Stimulated activated CD4-positive, alpha-beta T cell treated with anti-CD3 and anti-CD28 coated beads, Interleukin-1b, Interleukin-23, amount 100 ng/mL, for 1 hour (primary cell): Measurements from ENCODE around the gene ZDHHC14.
A peak's percentile ranks its signal among the peaks of the same experiment; 100 is the strongest.

Source experiments
- DNase-seq, 2 donors: peaks; one replicate each; pipeline ENCODE4 v3.0.0-alpha.2; 2020; ENCODE audit warnings: low read depth in 2 of 2

Gene ZDHHC14

DNA sequence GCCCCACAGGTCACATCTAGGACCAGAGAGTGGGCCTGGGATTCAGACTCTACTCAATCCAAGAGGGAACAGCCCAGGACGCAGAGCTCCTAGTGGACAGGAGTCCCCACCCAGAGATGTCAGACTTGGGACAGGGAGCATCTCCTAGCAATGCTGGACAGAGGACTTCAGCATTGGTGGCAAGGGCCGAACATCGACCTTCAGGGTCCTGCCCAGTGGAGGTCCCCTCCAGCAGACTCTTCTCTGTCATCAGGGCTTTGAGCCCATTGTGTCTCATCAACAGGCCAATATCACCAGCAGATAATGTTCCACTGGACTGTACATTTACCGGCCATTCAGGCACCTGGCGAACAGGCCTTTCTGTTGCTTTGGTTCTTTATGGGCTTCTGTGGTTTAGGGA lies 282.3 kb downstream of the ZDHHC14 start:
- DNase-seq: no peak

DNA sequence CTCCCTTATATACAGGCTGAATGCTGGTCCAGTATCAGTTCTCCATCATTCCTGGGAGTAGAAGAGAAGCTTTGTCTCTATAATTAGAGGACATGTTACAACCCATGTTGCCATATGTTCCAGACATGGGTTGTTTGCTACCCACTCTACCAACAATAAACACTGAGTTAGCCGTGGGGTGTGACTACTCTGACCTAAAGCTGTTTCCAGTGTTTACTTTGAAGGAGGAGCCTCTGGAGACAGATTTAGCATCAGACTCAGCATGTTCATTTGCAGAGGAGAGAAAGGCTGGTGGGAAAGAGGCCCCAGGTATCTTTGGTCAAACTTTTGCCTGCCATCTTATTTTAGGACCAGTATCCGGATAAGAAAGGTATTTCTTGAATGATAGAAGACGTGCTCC lies 284.2 kb downstream of the ZDHHC14 start:
- no peak for DNase-seq

DNA sequence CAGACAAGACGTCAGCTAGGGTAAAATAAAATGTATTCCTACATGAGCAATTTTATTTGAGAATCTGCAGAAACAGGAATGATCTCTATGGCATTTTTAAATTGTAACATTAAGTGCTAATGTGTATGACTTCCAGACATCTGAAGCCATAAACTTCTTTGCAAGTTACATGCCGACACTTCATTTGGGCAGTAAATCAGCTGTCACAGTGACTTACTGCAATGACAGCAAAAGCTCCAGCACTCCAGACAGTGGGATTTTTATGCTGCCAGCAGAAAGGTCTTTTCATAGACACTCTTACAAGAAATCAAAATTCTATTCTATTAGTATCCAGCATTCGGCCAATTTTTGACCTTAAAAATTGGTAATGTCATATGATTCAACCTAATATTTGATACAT lies 285.7 kb downstream of the ZDHHC14 start:
- no peak for DNase-seq

DNA sequence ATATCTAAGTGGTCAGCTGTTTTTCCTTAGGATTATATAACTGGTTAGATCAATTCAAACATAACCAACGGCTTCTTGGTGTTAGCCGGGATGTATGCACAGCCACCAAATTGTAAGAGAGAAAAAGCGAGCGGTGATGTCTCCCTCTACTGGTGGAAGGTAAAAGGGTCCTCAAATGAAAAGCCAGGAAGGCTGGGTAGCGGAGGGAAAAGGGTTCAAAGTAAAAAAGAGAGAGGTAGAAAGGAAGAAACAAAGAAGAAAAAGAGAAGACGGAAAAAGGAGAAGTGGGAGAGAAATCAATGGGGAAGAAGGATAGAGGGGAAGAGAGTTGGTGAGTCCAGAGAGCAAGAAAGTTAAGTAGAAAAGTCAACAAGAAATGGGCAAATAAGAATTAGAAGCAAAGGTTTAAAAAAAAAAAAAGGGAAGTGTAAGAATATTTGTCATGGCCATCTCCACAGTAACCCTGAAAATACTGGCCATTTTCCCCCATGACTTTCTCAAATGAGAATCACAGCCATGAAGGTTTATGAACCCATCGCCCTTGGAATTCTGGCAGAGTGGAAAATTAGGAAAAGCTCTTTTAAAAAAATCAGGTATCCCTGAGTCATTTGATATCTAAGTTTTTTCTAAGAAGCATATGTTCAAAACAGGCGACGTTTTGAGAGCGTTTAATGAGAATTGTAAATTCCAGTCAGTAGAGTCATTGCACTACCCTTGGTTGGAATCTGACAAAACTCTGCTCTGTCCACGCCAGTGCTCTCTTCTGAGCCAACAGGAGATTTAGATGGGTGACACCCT lies 286.4 kb downstream of the ZDHHC14 start:
- peak; percentile 21 to 31 for DNase-seq

DNA sequence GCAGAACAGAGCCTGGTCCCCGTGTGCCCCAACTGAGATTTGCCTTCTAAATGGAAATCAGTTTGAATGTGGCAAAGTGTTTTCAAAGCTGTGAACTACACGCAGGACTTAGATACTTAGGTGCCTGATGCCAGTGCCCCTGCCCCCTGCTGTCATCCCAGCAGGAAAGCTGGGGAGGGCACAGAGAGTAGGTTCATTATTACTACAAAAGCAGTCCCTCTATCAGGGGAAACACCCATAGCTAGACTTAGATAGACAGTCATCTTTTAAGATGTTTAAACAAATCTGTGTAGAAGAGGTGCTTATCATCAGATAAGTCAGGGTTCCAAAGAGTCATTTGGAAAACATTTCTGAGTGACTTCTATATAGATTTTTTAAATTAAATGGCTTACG lies 287.0 kb downstream of the ZDHHC14 start:
- no peak for DNase-seq

DNA sequence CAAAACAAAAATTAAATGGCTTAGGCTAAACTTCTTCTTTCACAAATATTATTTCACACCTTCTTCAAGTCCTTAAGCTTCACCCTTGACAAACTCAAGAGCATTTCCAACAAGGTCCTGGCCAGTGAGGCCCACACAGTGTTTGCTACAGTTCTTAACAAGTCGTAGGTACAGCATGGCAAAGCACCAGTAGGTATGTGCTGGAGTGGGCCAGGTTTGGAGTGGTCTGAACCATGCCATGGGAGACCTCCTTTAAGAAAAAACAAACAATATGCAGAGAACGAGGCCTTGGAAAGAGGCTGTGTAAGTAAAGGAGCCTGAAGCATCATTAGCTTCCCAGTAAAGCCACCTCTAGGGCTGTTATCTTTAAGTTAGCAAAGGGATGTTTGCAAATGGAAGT lies 287.7 kb downstream of the ZDHHC14 start:
- no peak for DNase-seq

DNA sequence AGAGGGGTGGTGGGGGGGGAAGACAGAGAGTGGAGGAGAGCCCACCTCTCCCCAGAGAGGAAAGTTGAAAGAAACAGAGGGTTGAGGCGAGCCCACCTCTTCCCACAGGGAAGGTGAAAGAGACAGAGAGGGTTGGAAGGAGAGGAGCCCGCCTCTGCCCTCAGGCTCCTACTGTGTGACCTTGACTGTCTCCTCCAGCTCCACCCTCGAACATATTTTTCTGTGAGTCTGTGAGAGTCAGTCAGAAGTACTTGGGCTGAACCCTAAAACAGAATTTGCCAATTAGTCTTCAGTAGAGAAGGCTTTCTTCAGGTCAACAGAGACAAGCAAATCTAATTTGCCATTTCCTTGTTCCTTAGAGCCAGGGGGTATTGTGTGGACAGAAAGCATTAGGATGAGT lies 288.3 kb downstream of the ZDHHC14 start:
- DNase-seq: no peak

DNA sequence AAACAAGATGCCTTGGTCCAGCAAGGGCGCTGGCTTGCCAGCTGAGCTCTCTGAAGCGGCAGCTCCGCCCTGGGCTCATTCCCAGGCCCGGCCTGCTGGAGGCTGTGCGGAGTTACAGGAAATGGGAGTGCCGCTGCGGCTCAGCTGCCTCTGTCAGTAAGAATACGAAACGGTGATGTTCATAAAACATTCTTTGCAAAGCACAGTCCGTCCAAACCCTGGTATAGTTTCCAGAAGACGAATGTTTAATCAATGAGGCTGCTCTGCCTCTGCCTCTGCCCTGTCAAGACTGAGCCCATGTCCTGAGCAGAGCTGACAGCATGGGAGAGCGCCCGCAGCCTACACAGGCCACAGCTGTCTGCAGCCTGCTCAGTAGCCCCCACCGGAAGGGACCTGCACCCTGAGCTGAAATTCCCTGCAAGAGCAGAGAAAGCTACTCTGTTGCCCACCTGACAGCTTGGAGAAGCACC lies 288.8 kb downstream of the ZDHHC14 start:
- DNase-seq: no peak

DNA sequence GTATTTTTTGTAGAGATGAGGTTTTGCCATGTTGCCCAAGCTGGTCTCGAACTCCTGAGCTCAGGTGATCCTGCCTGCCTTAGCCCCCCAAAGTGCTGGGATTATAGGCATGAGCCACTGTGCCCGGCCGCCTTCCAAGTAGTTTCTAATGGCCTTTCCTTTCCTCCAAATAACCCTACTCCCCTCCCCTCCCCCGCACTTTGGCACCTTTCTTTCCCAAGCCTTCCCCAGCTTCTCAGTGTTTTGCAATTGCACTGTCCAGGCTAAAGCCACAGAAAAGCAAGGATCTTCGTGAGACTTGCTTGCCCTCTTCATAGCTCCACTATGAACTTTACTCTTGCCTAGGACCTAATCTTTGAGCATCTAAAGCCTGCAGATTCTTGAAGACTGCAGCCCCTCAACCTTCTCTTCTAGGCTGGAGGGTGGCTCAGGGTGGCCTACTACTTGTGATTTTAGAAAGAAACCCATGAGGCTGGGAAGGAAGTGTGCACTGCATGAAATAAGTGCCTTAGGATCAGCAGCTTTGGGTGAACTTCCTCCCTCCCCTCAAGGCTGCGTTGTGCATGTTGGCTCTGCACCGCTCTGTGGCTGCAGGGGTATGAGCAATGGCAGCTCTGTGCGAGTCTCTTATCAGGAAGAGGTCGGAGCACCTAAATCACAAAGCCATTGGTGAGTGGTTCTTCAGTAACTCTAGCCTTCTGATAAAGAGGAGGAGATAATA lies 289.6 kb downstream of the ZDHHC14 start:
- no peak for DNase-seq

DNA sequence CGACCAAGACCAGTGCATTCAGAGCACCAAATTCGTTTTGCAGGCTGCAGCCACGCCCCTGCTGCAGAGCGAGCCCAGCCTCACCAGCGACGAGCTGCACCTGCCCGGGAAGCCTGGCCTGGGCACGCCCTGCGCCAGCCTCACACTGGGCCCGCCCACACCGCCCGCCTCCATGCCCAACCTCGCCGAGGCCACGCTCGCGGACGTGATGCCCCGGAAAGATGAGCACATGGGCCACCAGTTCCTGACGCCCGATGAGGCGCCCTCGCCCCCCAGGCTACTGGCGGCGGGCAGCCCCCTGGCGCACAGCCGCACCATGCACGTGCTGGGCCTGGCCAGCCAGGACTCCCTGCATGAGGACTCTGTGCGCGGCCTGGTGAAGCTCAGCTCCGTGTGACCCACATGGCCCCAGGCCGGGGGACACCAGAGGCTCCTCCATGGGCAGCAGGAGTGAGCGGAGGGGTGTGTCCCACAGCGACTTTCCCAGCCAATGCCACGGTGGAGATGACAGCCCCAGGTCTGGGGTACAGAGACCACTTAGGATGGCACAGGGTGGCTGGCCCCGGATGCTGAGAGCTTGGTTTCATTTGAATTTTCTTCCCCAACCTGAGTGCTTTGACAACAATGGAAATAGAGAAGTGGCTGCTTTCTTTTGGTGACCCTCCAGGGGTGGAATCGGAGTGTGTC lies 291.9 kb downstream of the ZDHHC14 start:
- no peak for DNase-seq

DNA sequence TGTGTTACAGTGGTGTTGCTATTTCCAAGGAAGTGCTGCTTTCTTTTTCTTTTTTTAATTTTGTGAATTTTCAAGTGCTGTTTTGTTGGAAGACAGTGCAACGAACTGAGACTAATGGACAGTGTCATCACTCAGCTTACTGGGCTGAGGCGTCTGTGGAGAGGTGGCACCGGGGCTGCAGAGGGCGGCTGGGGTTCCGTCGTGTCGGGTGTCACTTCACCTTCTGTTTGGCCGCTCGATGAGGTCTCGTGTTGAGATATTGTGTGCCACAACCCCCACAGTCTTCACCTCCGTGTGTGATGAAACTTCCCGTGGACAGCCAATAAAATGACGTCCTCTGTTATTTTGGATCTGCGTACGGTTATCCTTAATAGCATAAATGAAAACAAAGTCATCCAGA lies 292.6 kb downstream of the ZDHHC14 start:
- DNase-seq: no peak

DNA sequence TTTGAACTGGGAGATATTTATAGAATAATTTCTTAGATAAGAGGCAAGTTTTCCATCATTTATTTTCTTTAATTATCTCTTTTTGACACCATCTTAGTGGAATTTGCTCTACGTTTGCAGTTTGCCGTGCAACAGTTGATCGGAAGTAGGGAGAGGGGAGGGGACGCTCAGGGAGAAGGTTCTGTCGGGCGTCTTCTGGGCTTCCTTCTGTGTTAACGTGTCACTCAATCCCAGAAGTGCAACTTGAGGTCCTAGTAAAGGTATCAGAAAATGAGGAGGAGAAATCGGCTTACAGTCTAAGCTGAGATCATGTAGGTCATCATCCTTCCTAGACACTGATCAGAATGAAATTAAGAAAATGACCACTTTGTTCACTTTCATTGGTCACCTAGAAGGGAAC lies 293.1 kb downstream of the ZDHHC14 start:
- no peak for DNase-seq

DNA sequence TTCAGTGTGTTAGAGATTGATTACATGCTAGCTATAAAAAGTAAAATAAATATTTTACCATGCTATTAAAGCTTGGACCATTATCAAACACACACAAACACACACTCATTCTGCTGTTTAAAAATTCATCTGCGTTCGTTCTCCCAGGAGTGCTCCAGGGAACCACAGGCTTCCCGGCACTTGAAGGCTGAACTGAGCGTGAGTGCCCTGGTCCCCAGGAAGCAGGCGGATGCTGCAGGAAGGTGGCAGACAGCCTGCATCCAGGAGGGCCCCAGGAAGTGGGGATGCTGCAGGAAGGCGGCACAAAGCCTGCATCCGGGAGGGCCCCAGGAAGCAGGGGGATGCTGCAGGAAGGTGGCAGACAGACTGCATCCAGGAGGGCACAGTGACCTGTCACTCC lies 294.8 kb downstream of the ZDHHC14 start:
- DNase-seq: no peak

DNA sequence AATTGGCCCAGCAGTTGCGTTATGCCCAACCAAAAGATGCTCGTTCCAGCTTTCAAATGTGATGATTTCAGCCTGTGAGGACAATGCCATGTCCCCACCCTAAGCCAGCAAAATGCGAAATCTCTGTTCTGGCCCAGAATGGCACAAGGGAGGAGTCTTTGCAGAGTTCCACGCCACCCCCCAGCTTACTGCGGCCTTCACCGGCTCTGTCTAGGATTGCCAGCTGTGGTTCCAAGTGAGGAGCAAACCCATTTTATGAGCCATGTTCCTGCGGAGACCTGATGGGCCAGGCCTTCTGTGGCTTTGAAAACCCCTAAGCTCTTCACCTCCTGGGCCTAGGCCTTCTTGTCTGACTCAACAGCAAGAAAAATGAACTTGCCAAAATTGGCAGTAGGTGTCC lies 295.3 kb downstream of the ZDHHC14 start:
- no peak for DNase-seq

DNA sequence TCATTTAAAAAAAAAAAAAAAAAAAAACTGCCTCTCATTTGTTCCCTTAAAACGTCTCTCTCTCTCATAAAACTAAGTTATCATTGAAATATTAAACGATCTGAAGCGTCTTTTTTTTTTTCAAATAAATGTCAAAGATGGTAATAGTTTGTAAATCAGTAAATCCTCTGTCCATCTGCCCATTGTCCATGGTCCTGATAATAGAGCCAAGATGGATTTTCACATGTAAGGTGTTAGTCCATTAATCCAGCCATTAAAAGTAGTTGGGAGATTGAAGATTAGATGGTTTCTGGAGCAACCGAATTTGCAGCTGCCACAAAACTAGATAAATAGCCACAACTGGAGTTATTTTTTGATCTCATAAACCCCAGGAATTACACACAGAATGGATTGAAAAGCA lies 296.2 kb downstream of the ZDHHC14 start:
- DNase-seq: no peak

DNA sequence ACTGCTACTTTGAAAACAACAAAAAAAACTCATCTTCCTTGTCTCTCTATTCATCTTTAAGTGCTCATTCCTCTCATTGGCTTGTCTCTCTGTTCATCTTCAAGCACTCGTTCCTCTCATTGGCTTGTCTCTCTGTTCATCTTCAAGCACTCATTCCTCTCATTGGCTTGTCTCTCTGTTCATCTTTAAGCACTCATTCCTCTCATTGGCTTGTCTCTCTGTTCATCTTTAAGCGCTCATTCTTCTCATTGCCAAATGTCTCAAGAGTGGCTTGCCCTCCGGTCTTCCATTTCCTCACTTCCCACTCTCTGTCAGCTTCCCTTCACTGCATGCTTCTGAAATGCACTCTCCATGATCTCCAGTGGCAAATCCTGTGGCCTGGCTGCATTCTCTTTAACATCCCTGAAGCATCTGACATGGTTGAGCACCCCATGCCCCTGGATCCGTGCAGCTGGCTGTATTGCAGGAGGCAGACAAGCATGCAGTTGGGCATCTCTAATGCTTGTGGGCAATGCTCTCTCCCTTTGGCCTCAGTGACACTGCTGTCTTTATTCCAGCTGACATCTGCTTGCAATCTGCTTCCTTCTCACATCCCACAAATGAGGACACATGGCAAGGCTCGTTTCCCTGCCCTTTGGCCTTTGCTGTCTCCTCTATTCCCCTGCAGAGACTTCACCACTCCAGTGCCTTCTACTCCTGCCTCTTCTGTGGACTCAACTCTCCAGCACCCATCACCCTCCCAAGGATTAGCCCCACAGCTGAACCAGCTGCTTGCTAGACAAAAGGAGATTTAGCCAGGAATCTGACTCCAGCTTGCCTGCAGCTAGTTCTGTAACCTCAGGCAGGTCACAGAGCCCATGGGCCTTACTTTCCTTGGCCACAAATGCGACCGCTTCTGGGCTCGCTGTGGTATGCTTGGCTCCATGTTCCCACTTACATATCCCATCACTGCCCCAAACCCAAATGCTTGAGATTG lies 298.9 kb downstream of the ZDHHC14 start:
- DNase-seq: no peak

DNA sequence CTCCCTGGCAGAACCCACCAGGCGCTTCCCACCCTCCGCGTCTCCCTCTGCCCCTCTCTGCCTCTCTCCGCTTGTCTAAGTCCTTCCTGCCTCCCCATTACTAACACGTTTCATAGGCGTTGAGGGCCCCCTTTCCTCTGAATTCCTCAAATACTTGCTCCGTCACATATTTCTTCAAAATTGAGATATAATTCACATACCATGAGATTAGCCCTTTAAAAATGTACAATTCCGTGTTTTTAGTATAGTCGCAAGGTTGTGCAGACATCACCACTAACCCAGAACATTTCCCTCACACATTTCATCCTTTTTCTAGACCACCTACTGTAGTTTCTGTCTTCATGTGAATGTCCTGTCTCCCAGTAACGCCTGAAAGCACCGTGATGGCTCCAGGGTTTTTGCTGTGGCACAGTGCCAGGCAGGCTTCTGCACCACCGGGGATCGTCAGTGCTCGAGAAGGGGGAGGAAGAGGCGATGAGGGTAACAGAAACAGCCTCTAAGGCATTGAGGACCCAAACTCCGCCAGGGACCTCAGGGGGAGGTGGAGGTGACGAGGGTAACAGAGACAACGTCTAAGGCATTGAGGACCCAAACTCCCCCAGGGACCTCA lies 300.2 kb downstream of the ZDHHC14 start:
- DNase-seq: no peak

DNA sequence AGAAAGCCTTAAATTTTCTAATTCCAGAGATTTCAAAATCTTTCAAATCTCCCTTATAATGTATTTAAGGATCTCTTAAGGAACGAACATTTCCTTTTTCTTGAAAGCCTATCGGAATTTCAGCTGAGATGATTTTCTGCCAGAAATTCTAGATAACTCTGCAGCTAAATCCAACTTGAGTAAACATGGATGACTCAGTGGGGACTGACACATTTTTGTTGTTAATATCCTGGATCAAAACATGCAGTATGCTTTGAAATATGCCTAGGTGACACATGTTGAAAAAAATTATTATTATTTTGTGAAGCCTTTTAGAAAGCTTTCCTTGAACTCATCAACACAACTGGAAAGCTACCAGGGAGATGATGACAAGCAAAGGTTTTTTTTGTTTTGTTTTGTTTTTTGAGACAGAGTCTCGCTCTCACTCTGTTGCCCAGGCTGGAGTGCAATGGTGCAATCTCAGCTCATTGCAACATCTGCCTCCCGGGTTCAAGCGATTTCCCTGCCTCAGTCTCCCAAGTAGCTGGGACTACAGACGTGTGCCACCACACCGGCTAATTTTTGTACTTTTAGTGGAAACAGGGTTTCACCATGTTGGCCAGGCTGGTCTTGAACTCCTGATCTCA lies 302.0 kb downstream of the ZDHHC14 start:
- DNase-seq: no peak

DNA sequence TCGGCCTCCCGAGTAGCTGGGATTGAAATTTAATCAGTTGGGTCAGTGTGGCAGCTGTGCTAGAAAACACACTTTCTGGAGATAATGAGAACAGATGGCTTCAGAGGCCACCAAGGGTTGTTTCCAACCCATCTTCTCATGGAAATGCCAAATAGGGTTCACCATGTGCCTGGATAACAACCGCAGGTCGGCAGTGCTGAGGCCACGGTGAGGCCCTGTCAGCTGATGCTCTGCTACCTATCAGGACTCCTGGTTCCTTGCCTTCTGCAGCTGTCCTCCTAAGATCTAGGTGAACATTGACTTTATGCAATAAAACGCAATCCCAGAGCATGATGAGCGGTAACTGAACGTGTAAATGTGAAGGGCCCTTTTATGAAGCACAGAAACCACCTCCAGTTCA lies 302.7 kb downstream of the ZDHHC14 start:
- DNase-seq: no peak

DNA sequence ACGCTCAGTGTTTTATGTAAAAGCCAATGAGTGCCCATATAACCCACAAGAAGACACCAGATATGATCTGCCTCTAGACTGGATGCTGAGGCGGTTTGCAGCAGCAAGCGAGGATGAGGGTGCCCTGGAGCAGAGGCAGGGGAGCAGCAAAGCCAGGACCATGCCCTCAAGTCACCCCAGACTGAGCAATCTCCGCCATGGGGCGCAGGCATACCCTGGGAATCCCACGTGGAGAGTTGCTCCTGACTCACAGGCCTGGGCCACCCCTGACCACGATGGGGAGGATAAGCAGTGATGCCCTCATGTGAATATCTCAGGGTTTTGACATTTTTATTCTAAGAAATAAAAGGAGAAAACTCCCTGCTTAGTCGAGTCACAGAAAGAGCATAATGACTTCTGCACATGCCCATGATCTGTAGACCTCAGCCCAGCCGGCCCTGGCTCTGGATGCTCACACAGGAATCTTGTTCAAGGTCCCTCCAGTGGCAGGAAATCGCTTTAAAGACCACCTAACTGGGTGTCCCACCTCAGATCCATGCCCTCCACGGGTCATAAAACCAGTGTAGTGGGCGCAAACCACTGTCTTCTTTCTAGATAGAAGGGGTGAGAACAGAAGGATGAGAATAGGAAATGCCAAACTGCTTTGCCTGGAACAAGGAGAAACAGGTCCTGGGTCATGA lies 303.8 kb downstream of the ZDHHC14 start:
- no peak for DNase-seq
